Measurements from ENCODE around the gene NR1D2.

The NR1D2 gene

DNA sequence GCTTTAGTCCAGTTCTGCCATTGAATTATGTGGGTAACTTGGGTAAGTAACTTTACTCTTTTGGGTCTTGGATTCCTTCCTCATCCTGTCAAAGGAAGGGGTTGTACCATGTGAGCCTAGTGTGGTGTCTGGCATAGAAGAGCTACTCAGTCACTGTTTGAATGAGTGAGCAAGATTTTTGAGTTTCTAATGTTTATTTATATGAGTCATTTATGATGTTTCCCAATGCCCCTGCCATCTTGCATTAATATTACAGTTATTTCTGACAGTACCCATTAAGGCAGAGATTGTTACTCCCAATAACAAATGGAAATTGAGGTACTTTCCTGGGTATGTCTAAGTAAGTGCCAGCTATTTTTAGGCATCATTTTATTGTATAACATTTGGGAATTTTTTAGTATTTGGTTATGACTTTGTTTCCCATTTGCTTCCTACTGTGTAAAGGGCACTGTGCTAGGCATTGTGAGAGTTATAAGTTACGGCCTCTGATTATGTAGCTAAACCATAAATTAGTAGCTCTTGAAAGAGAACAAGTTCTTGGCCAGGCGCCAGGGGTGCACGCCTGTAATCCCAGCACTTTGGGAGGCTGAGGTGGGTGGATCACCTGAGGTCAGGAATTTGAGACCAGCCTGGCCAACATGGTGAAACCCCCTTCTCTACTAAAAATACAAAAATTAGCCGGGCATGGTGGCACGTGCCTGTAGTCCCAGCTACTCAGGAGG, 23.5 kb downstream of the NR1D2 start:
- ATAC-seq, result no peak
- H3K27me3 Mint-ChIP-seq, result no peaks in the 10 kb centered on the region
- H3K27ac Mint-ChIP-seq, result no peak overlapping the region
- no peak overlapping the region for H3K4me3 Mint-ChIP-seq
- no peaks in the 10 kb centered on the region for H3K4me1 Mint-ChIP-seq
- no peaks in the 10 kb centered on the region for H3K9me3 Mint-ChIP-seq
- peaks cover 46% of the 10 kb centered on the region for H3K36me3 Mint-ChIP-seq

DNA sequence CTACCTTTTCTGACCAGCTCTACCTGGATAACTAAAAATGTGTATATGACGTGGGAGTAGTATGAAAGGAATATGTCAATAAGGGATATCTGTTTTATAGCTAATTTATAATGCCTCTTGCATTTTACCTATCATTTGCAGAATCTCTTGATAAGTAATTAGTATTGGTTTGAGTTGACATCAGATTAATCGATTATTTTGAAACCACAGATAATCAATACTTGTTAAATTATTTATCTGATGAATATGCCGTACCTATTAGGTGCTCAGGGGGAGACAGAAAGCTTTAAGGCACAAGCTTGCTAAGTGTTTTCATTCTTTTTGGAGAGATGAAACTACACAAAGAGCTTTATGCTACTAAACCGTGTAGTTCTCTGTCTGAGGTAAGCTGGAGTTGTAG, 24.3 kb downstream of the NR1D2 start:
- no peak overlapping the region for H3K27ac Mint-ChIP-seq
- no peaks in the 10 kb centered on the region for H3K4me1 Mint-ChIP-seq
- H3K36me3 Mint-ChIP-seq, result peaks cover 45% of the 10 kb centered on the region
- no peak for ATAC-seq
- H3K27me3 Mint-ChIP-seq, result no peaks in the 10 kb centered on the region
- H3K9me3 Mint-ChIP-seq, result no peaks in the 10 kb centered on the region
- H3K4me3 Mint-ChIP-seq, result no peak overlapping the region

DNA sequence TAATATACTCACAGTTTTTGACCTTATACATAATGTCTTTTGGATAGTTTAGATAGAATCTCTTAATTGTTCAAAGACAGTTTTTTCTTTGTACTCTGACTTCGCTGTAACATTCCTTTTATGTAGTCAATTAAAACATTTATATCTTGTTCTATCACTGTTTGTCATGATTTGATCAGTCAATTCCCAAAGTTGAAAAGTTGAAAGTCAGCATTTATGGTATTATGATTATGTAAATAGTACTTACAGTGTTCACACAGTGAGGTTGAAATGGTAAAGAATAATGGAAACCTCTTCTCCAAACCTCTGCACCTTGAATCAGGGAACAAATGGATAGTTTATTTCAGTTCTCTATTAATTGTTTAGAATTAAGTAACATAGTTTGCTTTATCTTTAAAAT, 26.6 kb downstream of the NR1D2 start:
- Mint-ChIP-seq H3K9me3 (no peaks in the 10 kb centered on the region), H3K4me1 (no peaks in the 10 kb centered on the region), H3K36me3 (peaks cover 39% of the 10 kb centered on the region), H3K27ac (no peak overlapping the region), H3K4me3 (no peak overlapping the region), H3K27me3 (no peaks in the 10 kb centered on the region)
- ATAC-seq, result no peak

DNA sequence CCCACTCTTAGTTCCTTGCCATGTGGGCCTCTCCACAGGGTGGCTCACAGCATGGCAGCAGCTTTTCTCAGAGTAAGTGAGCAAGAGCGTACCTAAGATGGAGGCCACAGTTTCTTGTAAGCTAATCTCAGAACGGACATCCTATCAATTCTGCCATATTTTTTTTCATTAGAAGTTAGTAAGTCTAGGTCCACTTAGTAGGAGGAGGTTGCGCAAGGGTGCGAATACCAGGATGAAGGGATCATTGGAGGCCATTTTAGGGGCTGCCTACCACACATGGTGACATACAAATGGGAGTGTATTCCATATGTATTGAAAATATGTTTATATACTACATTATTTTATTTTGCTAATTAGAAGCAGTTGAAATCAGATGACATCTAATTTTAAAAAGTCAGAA, 31.5 kb downstream of the NR1D2 start:
- Mint-ChIP-seq H3K9me3 (no peaks in the 10 kb centered on the region), H3K36me3 (peaks cover 35% of the 10 kb centered on the region), H3K4me3 (no peak overlapping the region), H3K27me3 (no peaks in the 10 kb centered on the region), H3K4me1 (no peaks in the 10 kb centered on the region), H3K27ac (no peak overlapping the region)
- no peak for ATAC-seq

DNA sequence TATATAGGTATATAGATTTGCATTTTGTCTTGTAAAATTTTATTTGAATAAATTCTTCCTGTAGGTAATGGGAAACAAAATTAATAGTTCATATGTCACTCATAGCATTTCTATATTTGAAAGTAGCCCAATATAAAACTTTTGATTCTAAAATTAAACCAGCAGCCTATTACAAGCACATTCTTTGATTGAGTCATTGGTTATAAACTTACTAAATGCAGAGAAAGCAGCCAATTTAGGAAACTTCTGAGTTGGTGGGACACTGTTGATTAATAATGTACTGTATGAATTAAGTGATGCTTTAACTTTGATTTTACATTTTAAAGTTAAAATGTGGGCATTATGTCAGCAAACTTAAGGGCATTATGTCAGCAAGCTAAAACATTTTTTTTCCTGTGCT, 34.5 kb downstream of the NR1D2 start:
- no peak overlapping the region for H3K4me3 Mint-ChIP-seq
- no peaks in the 10 kb centered on the region for H3K27me3 Mint-ChIP-seq
- ATAC-seq, result no peak
- H3K9me3 Mint-ChIP-seq, result no peaks in the 10 kb centered on the region
- H3K36me3 Mint-ChIP-seq, result peaks cover 27% of the 10 kb centered on the region
- H3K27ac Mint-ChIP-seq, result no peak overlapping the region
- no peaks in the 10 kb centered on the region for H3K4me1 Mint-ChIP-seq

DNA sequence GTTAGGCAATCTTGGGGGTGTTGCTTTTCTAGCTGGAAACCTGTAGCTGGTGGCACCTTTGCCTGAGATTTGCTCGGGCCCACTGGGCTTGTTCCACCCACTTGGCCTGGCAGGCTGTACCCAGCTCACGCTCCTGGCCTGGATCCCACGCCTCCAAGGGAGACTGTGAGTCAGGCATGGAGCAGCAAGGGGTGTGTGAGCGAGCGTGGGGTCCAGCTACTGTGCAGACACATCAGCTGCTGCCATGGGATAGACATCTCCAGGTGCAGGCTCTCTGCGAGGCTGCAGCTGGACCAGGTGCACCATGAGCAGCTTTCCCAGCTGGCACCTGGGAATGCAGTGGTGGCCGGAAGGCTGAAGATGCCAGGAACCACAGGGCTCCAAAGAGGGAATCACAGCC, 36.0 kb downstream of the NR1D2 start:
- Mint-ChIP-seq H3K36me3 (peaks cover 21% of the 10 kb centered on the region), H3K9me3 (peaks cover 4% of the 10 kb centered on the region), H3K27ac (no peak overlapping the region), H3K27me3 (no peaks in the 10 kb centered on the region), H3K4me3 (no peak overlapping the region), H3K4me1 (no peaks in the 10 kb centered on the region)
- no peak for ATAC-seq

DNA sequence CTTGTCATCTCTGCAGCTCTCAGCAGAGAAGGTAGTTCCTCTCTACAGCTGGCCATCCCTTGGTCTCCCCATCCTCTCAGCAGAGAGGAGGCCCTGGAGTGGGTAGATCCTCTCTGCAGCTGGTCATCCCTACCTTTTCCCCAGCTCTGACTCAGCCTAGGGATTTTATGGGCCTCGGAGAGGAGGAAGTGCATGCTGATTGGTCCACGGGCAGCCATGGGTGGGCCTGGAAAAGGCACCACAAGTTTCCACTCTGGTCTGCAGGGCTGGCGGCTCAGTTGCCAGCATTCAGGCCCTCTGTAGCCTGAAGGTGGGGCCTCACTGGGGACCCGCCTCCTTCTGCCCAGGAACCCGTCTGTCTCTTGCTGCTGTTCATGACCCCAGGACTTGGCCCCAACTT, 36.9 kb downstream of the NR1D2 start:
- Mint-ChIP-seq H3K9me3 (peaks cover 4% of the 10 kb centered on the region), H3K27ac (no peak overlapping the region)
- no peak for ATAC-seq

DNA sequence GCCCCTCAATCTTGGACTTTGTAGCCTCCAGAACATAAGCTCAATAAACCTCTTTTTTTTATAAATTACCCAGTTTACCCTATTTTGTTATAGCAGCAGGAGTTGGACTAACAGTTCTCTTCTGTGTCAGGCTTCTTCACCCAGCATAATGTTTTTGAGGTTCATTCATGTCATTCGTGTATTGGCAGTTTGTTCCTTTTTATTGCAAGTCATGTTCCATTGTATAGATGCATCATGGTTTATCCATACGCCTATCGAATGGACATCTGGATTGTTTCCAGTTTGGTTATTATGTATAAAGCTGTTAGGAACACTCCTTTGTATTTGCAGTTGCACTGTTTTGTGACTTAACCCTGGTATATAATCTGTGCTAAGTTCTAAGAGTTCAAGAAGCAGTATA, 39.8 kb downstream of the NR1D2 start:
- ATAC-seq, result no peak
- Mint-ChIP-seq H3K9me3 (peaks cover 9% of the 10 kb centered on the region), H3K27me3 (no peaks in the 10 kb centered on the region), H3K4me1 (peaks cover 11% of the 10 kb centered on the region), H3K4me3 (no peak overlapping the region), H3K27ac (no peak overlapping the region), H3K36me3 (peaks cover 14% of the 10 kb centered on the region)

More for the DNA sequence above, 36.9 kb downstream of the NR1D2 start:
- no peaks in the 10 kb centered on the region for H3K27me3 Mint-ChIP-seq
- H3K4me1 Mint-ChIP-seq, result no peaks in the 10 kb centered on the region
- H3K4me3 Mint-ChIP-seq, result no peak overlapping the region
- peaks cover 16% of the 10 kb centered on the region for H3K36me3 Mint-ChIP-seq

DNA sequence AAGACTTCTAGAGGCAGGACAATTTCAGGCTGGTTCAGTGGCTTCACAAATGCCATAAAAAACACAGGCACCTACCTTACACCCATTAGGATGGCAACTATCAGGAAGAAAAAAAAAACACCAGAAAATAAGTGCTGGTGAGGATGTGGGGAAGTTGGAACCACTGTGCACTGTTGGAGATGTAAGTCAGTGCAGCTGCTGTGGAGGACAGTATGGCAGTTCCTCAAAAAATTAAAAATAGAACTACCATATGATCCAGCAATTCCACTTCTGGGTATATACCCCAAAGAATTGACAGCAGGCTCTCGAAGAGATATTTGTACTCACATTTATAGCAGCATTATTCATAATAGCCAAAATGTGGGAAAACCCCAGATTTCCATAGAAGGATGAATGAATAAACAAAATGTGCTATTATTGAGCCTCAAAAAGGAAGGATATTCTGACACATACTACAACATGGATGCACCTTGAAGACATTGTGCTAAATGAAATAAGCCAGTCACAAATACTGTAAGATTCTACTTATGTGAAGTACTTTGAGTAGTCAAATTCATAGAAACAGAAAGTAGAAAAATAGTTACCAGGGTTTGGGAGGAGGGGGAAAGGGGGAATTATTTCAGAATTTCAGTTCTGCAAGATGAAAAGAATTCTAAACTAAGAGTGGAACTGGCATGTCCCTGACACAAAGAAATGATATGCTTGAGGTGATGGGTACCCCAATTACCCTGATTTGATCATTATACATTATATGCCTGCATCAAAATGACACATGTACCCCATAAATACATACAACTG, 40.9 kb downstream of the NR1D2 start:
- no peak for ATAC-seq
- H3K9me3 Mint-ChIP-seq, result peaks cover 9% of the 10 kb centered on the region
- H3K4me3 Mint-ChIP-seq, result no peak overlapping the region

DNA sequence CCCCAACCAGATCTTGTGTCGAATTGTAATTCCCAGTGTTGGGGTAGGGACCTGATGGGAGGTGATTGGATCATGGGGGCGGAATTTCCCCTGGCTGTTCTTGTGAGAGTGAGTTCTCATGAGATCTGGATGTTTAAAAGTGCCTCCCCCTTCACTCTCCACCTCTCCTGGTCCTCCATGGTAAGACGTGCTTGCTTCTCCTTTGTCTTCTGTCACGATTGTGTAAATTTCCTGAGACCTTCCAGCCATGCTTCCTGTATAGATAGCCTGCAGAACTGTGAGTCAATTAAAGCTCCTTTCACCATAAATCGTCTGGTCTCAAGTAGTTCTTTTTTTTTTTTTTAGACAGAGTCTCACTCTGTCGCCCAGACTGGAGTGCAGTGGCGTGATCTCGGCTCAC, 42.3 kb downstream of the NR1D2 start:
- Mint-ChIP-seq H3K27me3 (no peaks in the 10 kb centered on the region), H3K4me3 (no peak overlapping the region), H3K9me3 (peaks cover 9% of the 10 kb centered on the region), H3K4me1 (peaks cover 18% of the 10 kb centered on the region), H3K27ac (no peak overlapping the region), H3K36me3 (peaks cover 6% of the 10 kb centered on the region)
- ATAC-seq, result no peak

More for the DNA sequence above, 40.9 kb downstream of the NR1D2 start:
- Mint-ChIP-seq H3K36me3 (peaks cover 13% of the 10 kb centered on the region), H3K27me3 (no peaks in the 10 kb centered on the region), H3K27ac (no peak overlapping the region), H3K4me1 (peaks cover 11% of the 10 kb centered on the region)

DNA sequence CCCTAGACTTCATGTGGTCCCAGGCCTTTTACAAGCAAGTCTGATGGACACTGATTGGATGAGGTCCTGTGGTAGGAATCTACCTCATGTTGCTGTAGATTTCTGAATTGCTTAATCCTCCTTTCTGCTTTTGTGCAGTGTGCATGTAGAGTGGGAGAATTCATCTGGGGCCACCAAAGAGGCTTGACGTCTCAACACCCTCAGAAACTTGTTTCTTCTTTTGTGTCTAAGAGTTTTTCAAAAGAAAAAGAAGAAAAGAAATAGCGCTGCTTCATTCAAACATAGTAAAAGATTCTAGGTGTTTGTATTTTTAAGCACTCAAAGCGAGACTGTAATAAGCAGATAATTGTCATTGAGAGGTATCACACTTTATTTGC, 46.2 kb downstream of the NR1D2 start:
- Mint-ChIP-seq H3K4me1 (peaks cover 18% of the 10 kb centered on the region), H3K9me3 (peaks cover 5% of the 10 kb centered on the region), H3K36me3 (peaks cover 6% of the 10 kb centered on the region), H3K4me3 (no peak overlapping the region), H3K27ac (no peak overlapping the region), H3K27me3 (no peaks in the 10 kb centered on the region)
- ATAC-seq, result no peak

DNA sequence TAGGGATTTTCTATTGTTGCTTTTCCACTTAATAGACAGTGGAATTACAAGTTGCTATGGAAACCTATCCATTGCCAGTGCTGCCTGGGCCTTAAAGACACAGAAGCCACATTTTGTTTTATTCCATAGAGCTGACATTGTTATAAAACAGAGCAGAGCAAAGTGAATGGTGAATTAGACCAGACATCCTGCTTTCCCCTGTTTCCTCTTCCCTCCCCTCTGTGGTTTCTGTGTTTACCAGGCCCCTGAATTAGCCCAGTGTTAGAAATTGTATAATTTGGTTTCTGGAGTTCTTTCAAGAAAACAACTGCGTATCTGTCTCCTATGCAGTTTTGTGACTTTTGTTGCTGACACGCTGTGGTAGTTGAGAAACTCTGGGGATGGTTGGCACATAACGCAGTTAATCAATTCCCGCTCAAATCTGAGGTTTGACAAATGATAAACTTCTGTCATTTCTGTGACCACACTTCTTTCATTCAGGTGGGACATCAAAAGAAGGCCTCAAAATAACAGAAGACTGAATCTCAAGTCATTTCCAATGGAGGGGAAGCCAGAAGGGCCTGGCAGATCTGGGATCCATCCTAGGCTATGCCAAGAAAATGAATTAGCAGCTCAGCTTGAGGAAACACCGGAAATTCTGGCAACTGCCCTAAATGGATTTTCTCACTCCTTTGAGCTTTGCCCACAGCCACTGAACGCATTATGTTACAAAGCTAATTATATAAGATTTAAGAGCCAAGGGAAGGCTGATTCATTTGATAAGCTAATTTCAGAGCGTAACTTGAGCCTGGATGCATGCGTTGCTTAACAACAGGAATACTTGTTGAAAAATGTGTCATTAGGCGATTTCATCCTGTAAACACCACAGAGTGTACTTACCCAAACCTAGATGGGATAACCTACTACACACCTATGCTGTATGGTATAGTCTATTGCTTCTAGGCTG, 46.9 kb downstream of the NR1D2 start:
- Mint-ChIP-seq H3K4me1 (peaks cover 18% of the 10 kb centered on the region), H3K9me3 (peaks cover 5% of the 10 kb centered on the region), H3K4me3 (no peak overlapping the region), H3K36me3 (peaks cover 6% of the 10 kb centered on the region), H3K27ac (no peak overlapping the region), H3K27me3 (no peaks in the 10 kb centered on the region)
- ATAC-seq, result no peak

DNA sequence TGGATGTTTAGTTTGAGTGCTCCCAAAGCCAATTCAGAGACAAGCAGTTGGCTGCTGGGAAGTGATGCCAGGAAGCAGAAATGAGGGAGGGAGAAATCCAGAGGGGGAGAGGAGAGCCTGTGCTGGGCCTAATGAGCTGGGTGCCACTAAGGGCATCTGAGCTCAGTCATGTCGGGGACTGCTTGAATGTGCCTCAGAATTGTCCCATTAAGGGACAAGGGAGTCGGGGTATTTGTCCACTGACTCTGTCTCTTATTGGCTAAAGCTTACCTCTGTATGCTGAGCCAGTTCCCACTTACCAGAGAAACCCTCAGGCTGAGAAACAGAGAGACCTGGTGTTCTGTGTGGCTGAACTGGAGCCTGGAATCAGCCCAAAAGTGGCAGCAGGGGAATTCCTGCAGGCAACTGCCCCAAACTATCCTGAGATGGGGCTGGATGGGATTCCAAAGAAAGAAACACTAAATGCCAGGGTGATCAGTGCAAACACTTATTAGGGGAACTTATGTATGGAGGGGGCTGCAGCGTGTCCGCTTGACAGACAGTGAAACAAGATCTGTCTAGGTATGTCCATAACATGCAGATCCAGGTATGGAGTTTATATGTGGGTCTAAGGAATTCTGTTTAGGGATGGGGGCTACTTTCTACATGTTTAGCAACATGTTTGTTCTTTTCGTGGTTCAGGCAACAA, 48.6 kb downstream of the NR1D2 start:
- H3K27ac Mint-ChIP-seq, result no peak overlapping the region
- peaks cover 7% of the 10 kb centered on the region for H3K4me1 Mint-ChIP-seq
- H3K36me3 Mint-ChIP-seq, result no peaks in the 10 kb centered on the region
- H3K9me3 Mint-ChIP-seq, result no peaks in the 10 kb centered on the region
- ATAC-seq, result no peak
- H3K4me3 Mint-ChIP-seq, result no peak overlapping the region
- no peaks in the 10 kb centered on the region for H3K27me3 Mint-ChIP-seq

DNA sequence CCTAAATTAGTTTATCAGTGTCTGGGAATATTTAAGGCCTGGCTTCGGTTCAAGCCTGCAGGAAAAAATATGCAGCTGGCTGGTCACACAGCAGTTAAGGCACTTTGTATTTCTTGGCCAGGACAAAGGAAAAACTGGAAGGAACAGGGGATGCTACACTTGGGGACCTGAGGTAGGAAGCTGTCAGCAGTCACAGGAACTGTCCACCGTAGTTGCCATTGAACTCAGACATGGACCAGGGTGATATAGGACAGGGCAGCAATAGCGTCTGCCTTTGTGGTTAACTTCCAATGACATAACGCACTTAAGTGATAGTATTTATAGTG, 49.1 kb downstream of the NR1D2 start:
- no peak for ATAC-seq
- Mint-ChIP-seq H3K4me1 (peaks cover 11% of the 10 kb centered on the region), H3K27me3 (no peaks in the 10 kb centered on the region), H3K36me3 (no peaks in the 10 kb centered on the region), H3K9me3 (no peaks in the 10 kb centered on the region), H3K27ac (no peak overlapping the region), H3K4me3 (no peak overlapping the region)

DNA sequence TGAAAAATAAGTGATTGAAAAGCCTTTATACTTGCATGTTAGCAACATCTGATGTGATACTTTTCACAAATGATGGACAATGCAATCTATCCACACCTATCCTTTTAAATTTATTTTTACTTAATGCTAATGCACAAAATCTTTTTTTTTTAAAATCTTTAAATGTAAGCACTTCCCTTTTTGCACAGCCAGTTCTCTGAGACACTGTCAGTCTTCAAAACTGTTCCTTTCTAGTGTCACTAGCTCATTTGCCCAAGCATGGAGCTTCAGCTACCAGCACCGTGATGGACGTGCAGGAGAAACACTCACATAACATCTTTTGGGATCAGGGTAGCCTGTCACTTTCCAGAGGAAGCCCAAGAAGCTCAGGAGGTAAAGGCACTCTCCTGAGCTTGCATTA, 50.1 kb downstream of the NR1D2 start:
- Mint-ChIP-seq H3K27ac (no peak overlapping the region), H3K4me3 (no peak overlapping the region), H3K27me3 (no peaks in the 10 kb centered on the region), H3K4me1 (peaks cover 14% of the 10 kb centered on the region), H3K36me3 (no peaks in the 10 kb centered on the region), H3K9me3 (no peaks in the 10 kb centered on the region)
- ATAC-seq, result no peak

All from stimulated activated memory B cell treated with anti-CD40 and anti-IgM and Interleukin-4, amounts not matched to agents 10 μg/mL and 1 μg/mL and 100 μg/mL, for 72 hours (primary cell).